PC-3 (cell line): ENCODE measurements around the gene RPL36A.

Experiments used
- CTCF ChIP-seq: fragments of 300-600 bp; sonication (generic); conservative IDR thresholded peaks from 2 replicates; pipeline ENCODE4 v1.5.1; 2017; ENCODE audit warnings: antibody characterized with exemption, low read depth, mild to moderate bottlenecking, low read length
- EZH2 ChIP-seq: fragments of 300-600 bp; sonication (generic); IDR thresholded peaks from one replicate; pipeline ENCODE4 v1.6.1; 2017; ENCODE audit warnings: antibody characterized with exemption, mild to moderate bottlenecking, low read length; ENCODE audit not compliant: unreplicated experiment

- TF ChIP-seq CTCF = no peak
- TF ChIP-seq EZH2 = no peak
Observed at GRCh38 chrX:101383679-101384205, 7.1 kb upstream of the RPL36A start.
